K562 (cell line): ENCODE results near the gene RRAD. TPM values are rescaled to one million over a fixed set of nuclear protein-coding genes. Genes with fewer than 3 reads are reported as not detected.

ENCODE experiments used
- ESRRB ChIP-seq: fragments of 250-450 bp; sonication (Bioruptor Pico); IDR thresholded peaks from 2 replicates; pipeline ENCODE4 v1.5.0; 2020; ENCODE audit warnings: mild to moderate bottlenecking, moderate library complexity, borderline replicate concordance
- FOXP1 ChIP-seq: sonication (generic); formaldehyde crosslinking; IDR thresholded peaks from 2 replicates; pipeline ENCODE4 v1.8.0; 2022; ENCODE audit warnings: mild to moderate bottlenecking, missing genetic modification reagents
- KDM5B ChIP-seq: fragments of 200-600 bp; sonication (generic); IDR thresholded peaks from 2 replicates; pipeline ENCODE4 v1.6.1; 2012; ENCODE audit warnings: low read depth, mild to moderate bottlenecking, moderate library complexity, low read length, control low read depth, inconsistent platforms; ENCODE audit not compliant: insufficient replicate concordance
- MEF2D ChIP-seq: conservative IDR thresholded peaks from 2 replicates; pipeline ENCODE4 v1.6.1; 2016; ENCODE audit warnings: low read depth, missing genetic modification characterization, missing compliant biosample characterization
- SETDB1 ChIP-seq: IDR thresholded peaks from one replicate; pipeline ENCODE4 v1.6.1; 2012; ENCODE audit warnings: low read length, control low read depth, inconsistent platforms
- TAF7 ChIP-seq: fragments of 450-650 bp; IDR thresholded peaks from 2 replicates; pipeline ENCODE4 v1.6.1; 2016; ENCODE audit warnings: missing genetic modification characterization, missing compliant biosample characterization
- ZNF184 ChIP-seq: sonication (generic); formaldehyde crosslinking; IDR thresholded peaks from 2 replicates; pipeline ENCODE4 v1.5.0; 2020; ENCODE audit warnings: missing genetic modification reagents
- ZNF778 ChIP-seq: fragments of 450-650 bp; formaldehyde crosslinking; IDR thresholded peaks from 2 replicates; pipeline ENCODE4 v1.4.0; 2020; ENCODE audit warnings: mild to moderate bottlenecking, moderate library complexity
- polyA plus RNA-seq, 8 experiments: library from polyadenylated mRNA; depleted of rRNA in 4 of 8; stranded (reverse) in 5 of 8; unstranded in 3 of 8; fragments of >200 nt; fragmentation: Nextera tagmentation in 2 of 8; fragmentation: Illumina TruSeq in 1 of 8; extraction: Ambion mirVana in 2 of 8; extraction: Trizol in 1 of 8; gene quantifications; 2 replicates each; pipeline versions ENCODE4 v1.2.1 to v1.2.3, GENCODE V29; 2011 to 2014; ENCODE audit warnings: inconsistent platforms in 1 of 8, missing spikeins in 1 of 8
- total RNA-seq, 7 experiments: library from RNA; depleted of rRNA in 6 of 7; stranded (reverse); fragments of >200 nt in 6 of 7; fragmentation: Illumina TruSeq in 2 of 7; extraction: Trizol in 2 of 7; gene quantifications; 2 replicates each; pipeline versions ENCODE4 v1.2.1 to v1.2.3, GENCODE V29; 2011 to 2021; ENCODE audit warnings: low replicate concordance in 1 of 7
- TF ChIP-seq, protein P1 (sequence below): fragments of 200-400 bp; formaldehyde crosslinking; IDR thresholded peaks from 2 replicates; pipeline ENCODE4 v1.6.1; 2017; ENCODE audit warnings: mild to moderate bottlenecking, low read depth, low read length, moderate library complexity
- TF ChIP-seq, protein P2 (sequence below): fragments of 450-650 bp; IDR thresholded peaks from 2 replicates; pipeline ENCODE4 v1.6.1; 2016; ENCODE audit warnings: mild to moderate bottlenecking, moderate library complexity
- TF ChIP-seq, protein P3 (sequence below): fragments of 250-450 bp; sonication (Bioruptor Pico); IDR thresholded peaks from 2 replicates; pipeline ENCODE4 v1.5.0; 2021

Gene RRAD
- total and polyA plus RNA-seq, 9 of the 15 experiments (the other 6 are each of a cell fraction or from before 2014, with no cell fraction given): 0.09 to 0.20 (median 0.13) TPM; not detected in 5

DNA sequence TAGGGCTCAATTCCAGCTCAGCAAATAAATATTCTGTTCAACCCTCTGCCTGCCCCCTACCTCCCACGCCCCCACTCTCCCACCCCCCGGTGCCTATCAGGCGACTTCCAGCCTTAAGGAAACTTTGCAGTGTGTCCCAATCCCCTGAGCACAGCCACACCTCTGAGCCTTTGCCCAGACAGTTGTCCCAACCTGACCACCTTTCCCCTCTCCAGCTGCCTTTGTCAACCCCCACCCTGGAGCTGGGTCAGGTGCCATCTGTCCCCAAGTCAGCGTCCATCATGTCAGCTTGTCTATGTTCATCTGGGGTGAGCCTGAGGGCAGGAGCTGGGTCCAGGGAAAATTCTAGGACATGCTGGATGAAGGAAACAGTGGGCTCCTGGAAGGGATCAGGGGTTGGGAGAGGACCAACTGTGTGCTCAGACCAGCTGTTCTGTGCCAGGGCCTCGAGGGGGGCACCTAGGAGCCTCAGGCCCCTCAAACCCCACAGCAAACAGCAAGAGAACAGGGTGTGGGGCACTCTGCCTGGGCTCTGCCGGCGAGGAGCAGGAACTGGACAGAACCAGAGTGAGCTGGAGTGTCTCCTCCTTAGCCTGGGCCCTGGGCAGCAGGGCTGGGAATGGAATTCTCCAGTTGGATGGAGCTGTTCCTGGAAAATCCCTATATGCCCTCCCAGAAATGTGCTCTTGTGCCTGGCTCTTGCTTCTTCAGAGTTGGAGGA lies 24.5 kb downstream of the RRAD start (continued):
- TF ChIP-seq, protein P1, sequence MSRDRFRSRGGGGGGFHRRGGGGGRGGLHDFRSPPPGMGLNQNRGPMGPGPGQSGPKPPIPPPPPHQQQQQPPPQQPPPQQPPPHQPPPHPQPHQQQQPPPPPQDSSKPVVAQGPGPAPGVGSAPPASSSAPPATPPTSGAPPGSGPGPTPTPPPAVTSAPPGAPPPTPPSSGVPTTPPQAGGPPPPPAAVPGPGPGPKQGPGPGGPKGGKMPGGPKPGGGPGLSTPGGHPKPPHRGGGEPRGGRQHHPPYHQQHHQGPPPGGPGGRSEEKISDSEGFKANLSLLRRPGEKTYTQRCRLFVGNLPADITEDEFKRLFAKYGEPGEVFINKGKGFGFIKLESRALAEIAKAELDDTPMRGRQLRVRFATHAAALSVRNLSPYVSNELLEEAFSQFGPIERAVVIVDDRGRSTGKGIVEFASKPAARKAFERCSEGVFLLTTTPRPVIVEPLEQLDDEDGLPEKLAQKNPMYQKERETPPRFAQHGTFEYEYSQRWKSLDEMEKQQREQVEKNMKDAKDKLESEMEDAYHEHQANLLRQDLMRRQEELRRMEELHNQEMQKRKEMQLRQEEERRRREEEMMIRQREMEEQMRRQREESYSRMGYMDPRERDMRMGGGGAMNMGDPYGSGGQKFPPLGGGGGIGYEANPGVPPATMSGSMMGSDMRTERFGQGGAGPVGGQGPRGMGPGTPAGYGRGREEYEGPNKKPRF: no peak
- TF ChIP-seq, protein P2, sequence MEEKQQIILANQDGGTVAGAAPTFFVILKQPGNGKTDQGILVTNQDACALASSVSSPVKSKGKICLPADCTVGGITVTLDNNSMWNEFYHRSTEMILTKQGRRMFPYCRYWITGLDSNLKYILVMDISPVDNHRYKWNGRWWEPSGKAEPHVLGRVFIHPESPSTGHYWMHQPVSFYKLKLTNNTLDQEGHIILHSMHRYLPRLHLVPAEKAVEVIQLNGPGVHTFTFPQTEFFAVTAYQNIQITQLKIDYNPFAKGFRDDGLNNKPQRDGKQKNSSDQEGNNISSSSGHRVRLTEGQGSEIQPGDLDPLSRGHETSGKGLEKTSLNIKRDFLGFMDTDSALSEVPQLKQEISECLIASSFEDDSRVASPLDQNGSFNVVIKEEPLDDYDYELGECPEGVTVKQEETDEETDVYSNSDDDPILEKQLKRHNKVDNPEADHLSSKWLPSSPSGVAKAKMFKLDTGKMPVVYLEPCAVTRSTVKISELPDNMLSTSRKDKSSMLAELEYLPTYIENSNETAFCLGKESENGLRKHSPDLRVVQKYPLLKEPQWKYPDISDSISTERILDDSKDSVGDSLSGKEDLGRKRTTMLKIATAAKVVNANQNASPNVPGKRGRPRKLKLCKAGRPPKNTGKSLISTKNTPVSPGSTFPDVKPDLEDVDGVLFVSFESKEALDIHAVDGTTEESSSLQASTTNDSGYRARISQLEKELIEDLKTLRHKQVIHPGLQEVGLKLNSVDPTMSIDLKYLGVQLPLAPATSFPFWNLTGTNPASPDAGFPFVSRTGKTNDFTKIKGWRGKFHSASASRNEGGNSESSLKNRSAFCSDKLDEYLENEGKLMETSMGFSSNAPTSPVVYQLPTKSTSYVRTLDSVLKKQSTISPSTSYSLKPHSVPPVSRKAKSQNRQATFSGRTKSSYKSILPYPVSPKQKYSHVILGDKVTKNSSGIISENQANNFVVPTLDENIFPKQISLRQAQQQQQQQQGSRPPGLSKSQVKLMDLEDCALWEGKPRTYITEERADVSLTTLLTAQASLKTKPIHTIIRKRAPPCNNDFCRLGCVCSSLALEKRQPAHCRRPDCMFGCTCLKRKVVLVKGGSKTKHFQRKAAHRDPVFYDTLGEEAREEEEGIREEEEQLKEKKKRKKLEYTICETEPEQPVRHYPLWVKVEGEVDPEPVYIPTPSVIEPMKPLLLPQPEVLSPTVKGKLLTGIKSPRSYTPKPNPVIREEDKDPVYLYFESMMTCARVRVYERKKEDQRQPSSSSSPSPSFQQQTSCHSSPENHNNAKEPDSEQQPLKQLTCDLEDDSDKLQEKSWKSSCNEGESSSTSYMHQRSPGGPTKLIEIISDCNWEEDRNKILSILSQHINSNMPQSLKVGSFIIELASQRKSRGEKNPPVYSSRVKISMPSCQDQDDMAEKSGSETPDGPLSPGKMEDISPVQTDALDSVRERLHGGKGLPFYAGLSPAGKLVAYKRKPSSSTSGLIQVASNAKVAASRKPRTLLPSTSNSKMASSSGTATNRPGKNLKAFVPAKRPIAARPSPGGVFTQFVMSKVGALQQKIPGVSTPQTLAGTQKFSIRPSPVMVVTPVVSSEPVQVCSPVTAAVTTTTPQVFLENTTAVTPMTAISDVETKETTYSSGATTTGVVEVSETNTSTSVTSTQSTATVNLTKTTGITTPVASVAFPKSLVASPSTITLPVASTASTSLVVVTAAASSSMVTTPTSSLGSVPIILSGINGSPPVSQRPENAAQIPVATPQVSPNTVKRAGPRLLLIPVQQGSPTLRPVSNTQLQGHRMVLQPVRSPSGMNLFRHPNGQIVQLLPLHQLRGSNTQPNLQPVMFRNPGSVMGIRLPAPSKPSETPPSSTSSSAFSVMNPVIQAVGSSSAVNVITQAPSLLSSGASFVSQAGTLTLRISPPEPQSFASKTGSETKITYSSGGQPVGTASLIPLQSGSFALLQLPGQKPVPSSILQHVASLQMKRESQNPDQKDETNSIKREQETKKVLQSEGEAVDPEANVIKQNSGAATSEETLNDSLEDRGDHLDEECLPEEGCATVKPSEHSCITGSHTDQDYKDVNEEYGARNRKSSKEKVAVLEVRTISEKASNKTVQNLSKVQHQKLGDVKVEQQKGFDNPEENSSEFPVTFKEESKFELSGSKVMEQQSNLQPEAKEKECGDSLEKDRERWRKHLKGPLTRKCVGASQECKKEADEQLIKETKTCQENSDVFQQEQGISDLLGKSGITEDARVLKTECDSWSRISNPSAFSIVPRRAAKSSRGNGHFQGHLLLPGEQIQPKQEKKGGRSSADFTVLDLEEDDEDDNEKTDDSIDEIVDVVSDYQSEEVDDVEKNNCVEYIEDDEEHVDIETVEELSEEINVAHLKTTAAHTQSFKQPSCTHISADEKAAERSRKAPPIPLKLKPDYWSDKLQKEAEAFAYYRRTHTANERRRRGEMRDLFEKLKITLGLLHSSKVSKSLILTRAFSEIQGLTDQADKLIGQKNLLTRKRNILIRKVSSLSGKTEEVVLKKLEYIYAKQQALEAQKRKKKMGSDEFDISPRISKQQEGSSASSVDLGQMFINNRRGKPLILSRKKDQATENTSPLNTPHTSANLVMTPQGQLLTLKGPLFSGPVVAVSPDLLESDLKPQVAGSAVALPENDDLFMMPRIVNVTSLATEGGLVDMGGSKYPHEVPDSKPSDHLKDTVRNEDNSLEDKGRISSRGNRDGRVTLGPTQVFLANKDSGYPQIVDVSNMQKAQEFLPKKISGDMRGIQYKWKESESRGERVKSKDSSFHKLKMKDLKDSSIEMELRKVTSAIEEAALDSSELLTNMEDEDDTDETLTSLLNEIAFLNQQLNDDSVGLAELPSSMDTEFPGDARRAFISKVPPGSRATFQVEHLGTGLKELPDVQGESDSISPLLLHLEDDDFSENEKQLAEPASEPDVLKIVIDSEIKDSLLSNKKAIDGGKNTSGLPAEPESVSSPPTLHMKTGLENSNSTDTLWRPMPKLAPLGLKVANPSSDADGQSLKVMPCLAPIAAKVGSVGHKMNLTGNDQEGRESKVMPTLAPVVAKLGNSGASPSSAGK: no peak
- TF ChIP-seq, protein P3, sequence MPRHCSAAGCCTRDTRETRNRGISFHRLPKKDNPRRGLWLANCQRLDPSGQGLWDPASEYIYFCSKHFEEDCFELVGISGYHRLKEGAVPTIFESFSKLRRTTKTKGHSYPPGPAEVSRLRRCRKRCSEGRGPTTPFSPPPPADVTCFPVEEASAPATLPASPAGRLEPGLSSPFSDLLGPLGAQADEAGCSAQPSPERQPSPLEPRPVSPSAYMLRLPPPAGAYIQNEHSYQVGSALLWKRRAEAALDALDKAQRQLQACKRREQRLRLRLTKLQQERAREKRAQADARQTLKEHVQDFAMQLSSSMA (CRISPR knock-in tag): no peak
- TF ChIP-seq TAF7 (tag) (no peak), ESRRB (CRISPR knock-in tag) (no peak), ZNF184 (CRISPR knock-in tag) (no peak), FOXP1 (CRISPR knock-in tag) (no peak), SETDB1 (no peak), MEF2D (0 out of 2 replicates have a peak, but pooled peaks have one; percentile 39), KDM5B (no peak), ZNF778 (CRISPR knock-in tag) (no peak)
